Astrocyte (in vitro differentiated cells and primary cell): Measurements from ENCODE around the gene REC114.

Experiments
- EZH2 ChIP-seq: IDR thresholded peaks from 2 replicates; pipeline ENCODE4 v1.6.1; 2012; ENCODE audit warnings: mild to moderate bottlenecking, low read length, inconsistent platforms; ENCODE audit not compliant: insufficient read depth
- TF ChIP-seq, protein P1 (sequence below): IDR thresholded peaks from 2 replicates; pipeline ENCODE4 v1.5.1; 2011; ENCODE audit warnings: low read depth, mild to moderate bottlenecking, inconsistent platforms, low read length, moderate library complexity; ENCODE audit not compliant: insufficient read depth

DNA sequence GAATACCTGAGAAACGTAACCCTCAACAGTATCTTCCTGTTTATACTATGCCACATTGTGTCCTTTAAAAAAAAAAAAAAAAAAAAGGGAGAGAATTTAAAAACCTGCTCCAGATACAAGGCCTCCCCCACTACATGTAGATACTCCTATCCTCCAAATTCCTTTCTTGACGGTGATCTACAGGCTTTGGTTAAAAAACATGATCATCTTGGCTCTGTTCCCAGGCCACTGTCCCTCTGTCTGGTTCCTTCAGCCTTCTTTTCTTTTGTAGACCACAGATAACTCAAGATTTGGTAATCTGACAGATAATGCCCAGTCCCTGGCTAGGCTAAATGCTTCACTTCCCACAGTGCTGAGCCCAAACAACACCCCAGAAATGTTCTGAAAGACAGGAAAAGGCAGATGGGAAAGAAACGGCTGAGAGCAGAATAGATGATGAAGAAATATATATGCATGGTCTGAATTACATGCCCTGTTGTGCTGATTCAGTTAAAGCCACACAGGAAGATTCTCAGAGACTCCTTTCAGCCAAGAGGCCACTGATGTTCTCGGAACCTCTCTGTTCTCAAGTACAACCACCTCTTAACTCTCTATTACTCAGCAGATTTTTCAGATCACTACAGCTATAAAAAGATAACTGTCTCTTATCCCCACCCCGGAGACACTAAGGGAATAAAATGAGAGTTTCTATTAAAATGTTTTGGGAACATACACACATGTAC lies 141.9 kb downstream of the REC114 start:
- no peak for TF ChIP-seq EZH2
- TF ChIP-seq, protein P1, sequence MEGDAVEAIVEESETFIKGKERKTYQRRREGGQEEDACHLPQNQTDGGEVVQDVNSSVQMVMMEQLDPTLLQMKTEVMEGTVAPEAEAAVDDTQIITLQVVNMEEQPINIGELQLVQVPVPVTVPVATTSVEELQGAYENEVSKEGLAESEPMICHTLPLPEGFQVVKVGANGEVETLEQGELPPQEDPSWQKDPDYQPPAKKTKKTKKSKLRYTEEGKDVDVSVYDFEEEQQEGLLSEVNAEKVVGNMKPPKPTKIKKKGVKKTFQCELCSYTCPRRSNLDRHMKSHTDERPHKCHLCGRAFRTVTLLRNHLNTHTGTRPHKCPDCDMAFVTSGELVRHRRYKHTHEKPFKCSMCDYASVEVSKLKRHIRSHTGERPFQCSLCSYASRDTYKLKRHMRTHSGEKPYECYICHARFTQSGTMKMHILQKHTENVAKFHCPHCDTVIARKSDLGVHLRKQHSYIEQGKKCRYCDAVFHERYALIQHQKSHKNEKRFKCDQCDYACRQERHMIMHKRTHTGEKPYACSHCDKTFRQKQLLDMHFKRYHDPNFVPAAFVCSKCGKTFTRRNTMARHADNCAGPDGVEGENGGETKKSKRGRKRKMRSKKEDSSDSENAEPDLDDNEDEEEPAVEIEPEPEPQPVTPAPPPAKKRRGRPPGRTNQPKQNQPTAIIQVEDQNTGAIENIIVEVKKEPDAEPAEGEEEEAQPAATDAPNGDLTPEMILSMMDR: no peak
